DOHH2 (cell line): Measurements from ENCODE around the gene NR2F1-AS1.

Source experiments
- CTCF ChIP-seq: fragments of 200-600 bp; sonication (generic); IDR thresholded peaks from one replicate; pipeline ENCODE4 v1.5.1; 2014; ENCODE audit warnings: antibody characterized with exemption, mild to moderate bottlenecking, low read depth, low read length; ENCODE audit not compliant: poor library complexity, severe bottlenecking
- EZH2phosphoT487 ChIP-seq: fragments of 200-600 bp; sonication (generic); IDR thresholded peaks from 2 replicates; pipeline ENCODE4 v1.6.1; 2017; ENCODE audit warnings: borderline replicate concordance, mild to moderate bottlenecking, antibody characterized with exemption, low read length, moderate library complexity, mixed read lengths

DNA sequence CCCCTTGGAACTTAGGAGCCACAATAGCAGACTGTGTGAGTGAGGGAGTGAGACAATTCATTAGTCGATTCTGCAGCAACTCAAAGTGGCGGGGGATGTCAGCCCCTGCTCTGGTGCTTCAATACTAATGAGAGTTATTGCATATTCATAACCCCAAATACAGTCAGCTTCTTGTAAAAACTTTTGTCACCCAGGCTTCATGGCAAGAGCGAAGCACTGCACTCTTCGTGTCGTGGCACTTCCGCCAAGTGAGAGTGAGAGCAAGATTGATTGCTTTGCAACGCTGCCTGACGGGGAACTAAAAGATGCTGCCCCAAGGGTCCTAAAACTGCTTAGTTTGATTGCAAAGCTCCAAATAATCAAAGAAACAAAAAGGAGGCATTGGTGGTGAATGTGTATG lies 150.9 kb downstream of the NR2F1-AS1 start:
- TF ChIP-seq CTCF (no peak), EZH2phosphoT487 (no peak)
